HG03103 (cell line): Measurements from ENCODE around the gene DNAL4.
"Not testable (repeated sequence)": the region's sequence is repeated elsewhere in the genome, so short reads cannot be mapped to it uniquely, and the experiment has no call there.

Experiments used
- ATAC-seq: cut with Tn5 transposase; IDR thresholded peaks from one replicate; pipeline ENCODE4 v1.9.1; 2021; ENCODE audit warnings: low read depth; ENCODE audit not compliant: unreplicated experiment

Gene DNAL4

GRCh38 chr22:38828191-38828590, 34.2 kb upstream of the DNAL4 start:
- no peak for ATAC-seq

DNA sequence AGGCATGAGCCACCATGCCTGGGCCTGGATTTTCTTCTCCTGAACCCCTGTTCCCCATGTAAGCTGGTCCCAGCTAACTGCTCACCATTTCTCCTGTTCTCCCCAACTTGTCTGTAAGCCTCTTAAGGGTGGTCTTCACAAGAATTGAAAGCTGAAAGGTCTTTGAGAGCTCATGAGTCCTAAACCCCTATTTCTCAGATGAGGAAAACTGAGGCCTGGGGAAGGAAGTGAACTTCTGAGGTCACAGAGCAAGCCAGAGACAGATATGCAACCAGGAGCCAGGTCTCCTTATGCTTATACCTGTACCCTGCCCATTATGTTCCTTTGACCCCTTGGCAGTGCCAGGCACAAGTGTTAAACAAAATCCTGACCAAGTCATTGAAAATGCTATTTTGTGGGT, 33.6 kb upstream of the DNAL4 start:
- ATAC-seq, result no peak

- ATAC-seq, result no peak
These were observed 32.9 kb upstream of the DNAL4 start for GRCh38 chr22:38826801-38827200.

DNA sequence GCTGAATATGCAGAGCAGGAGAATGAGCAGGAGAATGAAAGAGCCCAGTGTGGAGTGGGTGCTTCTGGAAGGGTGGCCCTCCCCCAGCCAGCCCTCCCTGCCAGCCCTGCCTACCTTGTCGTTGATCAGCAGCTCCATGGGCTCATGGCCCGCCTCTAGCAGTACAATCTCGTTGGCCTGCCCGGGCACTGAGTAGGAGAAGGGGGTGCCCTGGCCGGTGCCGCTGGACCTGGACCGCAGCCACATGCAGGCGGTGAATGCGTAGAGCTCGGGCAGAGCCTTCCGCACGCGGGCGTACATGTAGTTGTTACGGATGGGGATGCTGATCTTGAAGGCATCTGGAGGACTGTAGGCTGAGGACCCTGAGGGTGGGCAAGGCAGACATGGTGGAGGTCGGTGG, 32.4 kb upstream of the DNAL4 start:
- ATAC-seq, result no peak

- ATAC-seq, result no peak
These were observed 30.6 kb upstream of the DNAL4 start for GRCh38 chr22:38824585-38824984.

DNA sequence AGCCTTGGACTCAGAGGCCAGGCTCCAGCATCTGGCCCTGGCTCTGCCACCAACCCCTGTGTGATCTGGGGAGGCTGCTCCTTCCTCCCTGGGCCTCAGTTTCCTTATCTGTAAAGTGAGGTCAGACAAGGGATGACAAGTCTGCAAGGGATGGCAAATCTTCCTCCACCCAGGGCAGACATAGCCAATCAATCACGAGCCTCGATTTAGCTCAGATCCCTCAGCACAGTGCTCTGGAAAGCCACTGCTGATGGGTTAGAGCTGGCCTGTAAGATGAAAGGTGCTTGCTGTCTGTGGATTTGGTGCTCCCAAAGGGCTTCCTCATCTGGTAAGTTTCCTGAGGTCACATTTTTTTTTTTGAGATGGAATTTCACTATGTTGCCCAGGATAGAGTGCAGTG, 29.7 kb upstream of the DNAL4 start:
- no peak for ATAC-seq

DNA sequence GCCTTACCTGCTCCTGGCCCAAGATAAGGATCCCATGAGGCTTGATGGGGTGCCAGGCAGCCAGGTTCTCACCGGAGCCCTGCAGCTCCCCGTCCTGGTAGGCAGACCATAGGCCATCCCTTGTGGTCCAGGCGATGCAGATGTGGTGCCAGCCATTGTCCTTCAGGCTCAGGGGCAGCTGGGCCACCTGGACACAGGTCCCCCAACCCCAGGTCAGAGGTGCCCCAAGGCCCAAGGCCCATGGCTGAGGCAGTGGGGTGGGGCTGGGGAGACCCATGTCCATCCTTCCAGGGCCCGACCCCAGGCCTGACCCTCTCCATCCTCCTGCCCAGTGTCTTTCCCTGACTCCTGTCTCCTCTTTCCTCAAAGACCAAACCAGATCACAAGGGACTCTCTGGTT, 29.1 kb upstream of the DNAL4 start:
- ATAC-seq, result no peak

GRCh38 chr22:38820020-38820419, 26.1 kb upstream of the DNAL4 start:
- ATAC-seq, result no peak

DNA sequence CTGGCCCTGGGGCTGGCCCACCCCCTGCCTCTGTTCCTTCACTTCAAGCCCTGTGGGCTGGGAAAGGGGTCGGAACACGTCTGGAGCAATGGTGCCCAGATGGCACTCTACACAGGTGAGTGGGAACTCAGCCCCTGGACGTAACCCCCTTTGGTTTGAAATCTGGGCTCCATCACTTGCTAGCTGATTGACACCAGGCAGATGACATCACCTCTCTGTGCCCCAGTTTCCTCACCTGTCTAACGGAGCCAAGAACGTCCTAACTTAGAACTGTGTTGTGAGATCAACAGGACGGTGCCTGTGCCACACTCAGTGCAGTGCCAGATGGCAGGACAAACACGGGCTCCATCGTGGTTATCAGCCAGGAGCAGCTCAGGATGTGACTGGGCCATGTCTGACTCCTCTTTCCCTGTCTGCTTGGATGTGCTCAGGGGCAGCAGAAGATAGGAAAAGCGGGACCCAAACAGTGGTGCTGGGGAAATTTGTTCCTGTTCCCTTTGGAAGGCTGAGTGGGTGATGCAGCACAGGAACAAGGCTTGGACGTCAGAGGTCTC, 25.5 kb upstream of the DNAL4 start:
- no peak for ATAC-seq

DNA sequence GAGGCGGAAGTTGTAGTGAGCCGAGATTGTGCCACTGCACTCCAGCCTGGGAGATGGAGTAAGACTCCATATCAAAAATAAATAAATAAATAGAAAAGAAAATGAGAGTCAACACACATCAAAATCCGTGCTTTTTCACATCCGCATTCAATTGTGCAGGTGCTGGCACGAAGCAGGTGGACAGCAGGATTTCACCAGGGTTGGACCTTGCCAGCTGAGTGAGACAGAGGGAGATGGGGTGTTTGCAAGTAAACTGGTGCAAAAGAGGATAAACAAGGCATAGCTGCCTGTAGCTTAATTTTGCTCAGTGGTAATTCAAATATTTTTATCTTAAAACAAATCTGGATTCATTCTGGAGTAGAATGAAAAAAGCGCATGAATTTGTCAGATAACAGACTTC, 23.3 kb upstream of the DNAL4 start:
- ATAC-seq, result no peak

DNA sequence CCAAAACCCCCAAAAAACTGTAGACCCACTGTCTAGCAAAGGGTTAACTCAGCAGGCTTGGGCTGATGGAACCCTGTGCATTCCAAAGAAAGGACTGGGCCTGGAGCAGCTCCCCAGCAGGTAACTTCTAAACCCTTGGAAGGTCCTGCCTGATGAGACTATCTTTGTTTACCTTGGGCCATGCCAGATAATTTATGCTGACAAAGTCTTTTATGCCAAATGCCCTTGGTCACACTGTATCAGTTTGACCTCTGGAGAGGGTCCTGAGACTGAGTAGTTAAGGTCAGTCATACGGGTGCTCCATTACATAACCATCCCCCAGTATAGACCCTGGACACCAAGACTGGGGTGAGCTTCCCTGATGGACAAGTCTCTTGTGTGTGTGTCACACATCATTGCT, 21.9 kb upstream of the DNAL4 start:
- ATAC-seq, result no peak

DNA sequence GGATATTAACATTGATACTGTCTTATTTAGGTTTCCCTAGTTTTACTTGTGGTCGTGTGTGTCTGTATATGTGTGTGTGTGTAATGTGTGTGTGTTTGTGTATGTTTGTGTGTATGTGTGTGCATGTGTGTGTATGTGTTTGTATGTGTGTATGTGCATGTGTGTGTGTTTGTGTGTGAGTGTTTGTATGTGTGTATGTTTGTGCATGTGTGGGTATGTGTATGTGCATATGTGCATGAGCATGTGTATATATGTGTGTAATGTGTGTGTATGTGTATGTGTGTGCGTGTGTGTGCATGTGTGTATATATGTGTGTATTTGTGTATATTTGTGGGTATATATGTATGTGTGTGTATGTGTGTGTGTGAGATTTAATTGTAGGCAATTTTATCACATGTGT, 17.3 kb upstream of the DNAL4 start:
- ATAC-seq, result no peak

GRCh38 chr22:38805041-38805593, 11.2 kb upstream of the DNAL4 start:
- ATAC-seq, result not testable (repeated sequence)

GRCh38 chr22:38802671-38803121, 8.8 kb upstream of the DNAL4 start:
- no peak for ATAC-seq

- ATAC-seq, result no peak
These were observed 5.5 kb upstream of the DNAL4 start for GRCh38 chr22:38799265-38800002.

DNA sequence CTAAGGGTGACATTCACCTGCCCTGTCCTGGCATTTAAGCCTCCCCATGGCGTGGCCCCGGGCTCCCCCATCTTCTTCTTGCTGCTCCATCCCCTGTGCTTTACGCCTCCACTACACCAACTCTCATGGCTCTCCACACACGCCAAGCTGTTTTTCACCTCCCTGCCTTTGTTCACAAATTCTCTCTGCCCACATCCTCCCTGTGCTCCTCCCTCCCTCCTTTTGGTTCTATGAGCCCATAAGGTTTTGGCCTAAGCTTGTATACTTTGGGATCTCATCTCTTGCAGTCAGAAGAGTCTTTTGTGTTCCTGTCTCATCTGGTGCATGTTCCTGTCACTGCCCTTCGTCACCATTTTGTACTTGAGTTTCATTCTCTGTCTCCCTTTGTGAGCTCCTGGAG, 4.6 kb upstream of the DNAL4 start:
- ATAC-seq, result no peak

DNA sequence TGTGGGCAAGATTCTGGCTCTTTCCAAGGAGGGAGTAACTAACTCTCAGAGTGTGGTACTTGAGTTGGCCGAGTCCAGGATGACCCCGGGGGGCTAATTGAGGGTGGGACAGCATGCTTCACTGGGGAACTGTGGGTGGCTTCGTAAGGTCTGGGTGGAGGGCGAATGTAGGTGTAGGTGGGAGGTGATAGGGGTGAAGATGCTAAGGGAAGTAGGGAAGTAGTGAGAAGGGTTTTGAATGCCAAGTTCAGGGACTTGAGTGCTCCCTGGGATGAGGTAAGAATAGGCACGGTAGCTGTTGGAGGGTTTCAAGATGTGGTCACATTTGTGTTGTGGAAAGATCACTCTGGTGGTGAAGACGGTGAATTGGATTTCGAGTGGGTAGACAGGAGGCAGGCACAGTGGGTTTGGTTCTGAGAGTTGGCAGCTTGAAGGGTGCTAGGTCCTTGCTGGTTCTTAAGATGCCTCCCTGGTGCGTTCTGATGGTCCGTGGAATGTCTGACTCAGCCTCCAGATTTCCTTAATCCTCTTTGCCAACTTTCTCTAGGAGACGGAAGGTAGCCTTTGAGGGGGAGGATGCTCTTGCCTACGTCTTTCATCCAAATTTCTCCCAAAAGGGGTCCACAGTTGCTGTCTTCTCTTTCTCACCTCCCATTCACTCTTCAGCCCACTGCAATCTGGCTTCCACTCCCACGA, 2.5 kb upstream of the DNAL4 start:
- ATAC-seq, result no peak

DNA sequence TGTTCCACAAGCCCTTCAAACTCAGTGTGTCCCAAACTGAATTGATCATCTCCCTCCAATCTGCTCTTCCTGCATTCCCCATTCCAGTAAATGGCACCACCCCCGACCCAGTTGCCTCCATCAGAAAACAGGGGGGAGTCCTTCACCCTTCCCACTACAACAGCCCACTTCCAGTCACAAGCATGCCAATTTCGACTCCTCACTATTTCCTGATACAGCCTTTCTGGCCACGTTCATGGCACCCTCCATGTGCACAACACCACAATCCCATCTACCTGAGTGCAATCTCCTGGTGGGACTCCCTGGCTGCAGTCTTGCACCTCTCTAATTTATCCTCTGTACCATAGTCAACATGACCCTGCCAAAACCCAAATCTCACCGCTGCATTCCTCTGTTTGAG, 1.6 kb upstream of the DNAL4 start:
- ATAC-seq, result no peak

GRCh38 chr22:38793317-38793716, 626 bp downstream of the DNAL4 start:
- ATAC-seq, result no peak

DNA sequence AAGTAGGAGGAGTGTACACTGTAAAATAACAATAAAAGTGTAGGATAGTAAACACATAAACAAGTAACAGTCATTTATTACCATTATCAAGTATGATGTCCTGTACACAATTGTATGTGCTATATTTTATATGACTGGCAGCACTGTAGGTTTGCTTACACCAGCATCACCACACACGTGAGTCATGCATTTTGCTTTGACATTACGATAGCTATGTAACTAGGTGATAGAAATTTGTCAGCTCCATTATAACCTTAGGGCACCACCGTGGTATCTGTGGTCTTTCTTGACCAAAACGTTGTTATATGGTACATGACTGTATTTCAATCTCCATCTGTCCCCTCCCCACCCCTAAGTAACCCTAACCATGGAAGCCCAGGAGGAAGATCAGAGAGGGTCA, 1.1 kb downstream of the DNAL4 start:
- no peak for ATAC-seq

- no peak for ATAC-seq
These were observed 4.3 kb downstream of the DNAL4 start for GRCh38 chr22:38789606-38790005.

DNA sequence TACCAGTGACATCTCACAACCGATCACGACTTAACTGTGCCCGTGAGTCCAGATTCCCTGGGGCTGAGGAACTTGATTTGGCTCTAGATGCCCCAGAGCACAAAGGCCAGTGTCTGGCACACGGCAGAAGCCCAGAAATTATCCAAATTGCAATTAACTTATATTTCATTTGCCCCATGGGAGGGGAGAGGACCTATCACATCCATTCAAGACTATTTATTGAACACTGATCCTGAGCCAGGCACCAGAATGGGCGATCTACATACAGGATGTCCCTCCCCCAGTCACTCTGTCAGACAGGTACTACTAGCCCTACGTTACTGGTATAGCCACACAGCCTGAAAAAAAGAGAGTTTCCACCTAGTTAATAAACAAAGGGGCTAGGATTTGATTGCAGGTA, 5.1 kb downstream of the DNAL4 start:
- ATAC-seq, result no peak
